ENCODE measurements around the gene TNFRSF25.

Gene TNFRSF25

DNA sequence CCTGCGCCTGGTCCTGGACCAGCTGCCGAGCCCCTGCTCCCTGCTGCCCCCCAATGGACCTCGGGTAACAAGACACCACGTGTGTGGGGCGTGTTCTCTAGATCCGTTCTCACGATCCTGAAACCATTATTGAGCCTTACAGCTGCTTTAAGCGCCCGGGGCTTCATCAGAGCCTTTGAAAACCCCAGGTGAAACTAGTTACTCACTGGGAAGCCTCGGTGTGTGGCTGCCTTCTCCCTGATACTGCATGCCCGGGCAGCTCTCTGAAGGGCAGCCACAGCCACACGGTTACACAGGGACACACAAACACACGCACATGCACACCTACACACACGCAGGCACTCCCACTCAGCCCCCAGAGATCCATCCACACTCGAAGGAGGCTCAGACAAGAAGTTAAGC lies 51.5 kb downstream of the TNFRSF25 start:
- DNase-seq, result peak; percentile 59

DNA sequence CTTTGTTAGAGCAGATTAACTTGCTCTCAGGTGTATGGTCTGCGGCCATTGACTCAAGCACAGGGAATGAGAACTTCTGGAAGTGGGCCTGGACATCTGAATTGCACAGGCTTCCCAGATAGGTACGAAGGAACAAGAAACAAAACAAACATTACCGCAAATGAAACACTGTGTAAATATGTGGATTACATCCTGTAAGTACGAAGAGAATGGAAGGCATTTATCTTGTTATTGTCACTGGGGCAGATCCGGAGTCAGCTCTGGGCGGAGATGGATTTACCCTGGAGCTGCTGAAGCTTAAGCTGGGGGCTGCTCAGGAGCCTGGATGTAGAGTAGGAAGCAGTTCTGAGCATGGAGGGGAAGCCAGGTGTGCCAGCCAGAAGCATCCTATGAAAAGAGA lies 53.1 kb downstream of the TNFRSF25 start:
- DNase-seq, result no peak
